GM19023 (cell line): ENCODE measurements around the gene ZNF629.
"Not testable (repeated sequence)": the region's sequence is repeated elsewhere in the genome, so short reads cannot be mapped to it uniquely, and the experiment has no call there.

Experiments
- ATAC-seq: cut with Tn5 transposase; IDR thresholded peaks from one replicate; pipeline ENCODE4 v1.9.1; 2021; ENCODE audit warnings: mild to moderate bottlenecking, moderate library complexity; ENCODE audit not compliant: unreplicated experiment

ZNF629 gene

GRCh38 chr16:30786936-30787612 lies at the start of gene ZNF629:
Gene ZNF629, minus strand, starts transcription at chr16:30787205. Its CDS starts 2,723 bp downstream, at chr16:30784482.
- ATAC-seq = no peak

GRCh38 chr16:30834130-30834740 lies 47.2 kb upstream of the ZNF629 start:
- no peak for ATAC-seq

GRCh38 chr16:30830072-30830417 lies 43.0 kb upstream of the ZNF629 start:
- ATAC-seq = no peak

GRCh38 chr16:30829130-30830071 lies 42.4 kb upstream of the ZNF629 start:
- no peak for ATAC-seq

- ATAC-seq = no peak
Observed at GRCh38 chr16:30821891-30822290, 34.9 kb upstream of the ZNF629 start.

- not testable (repeated sequence) for ATAC-seq
Observed at GRCh38 chr16:30821441-30821840, 34.4 kb upstream of the ZNF629 start.

GRCh38 chr16:30820952-30821421 lies 34.0 kb upstream of the ZNF629 start:
- no peak for ATAC-seq

GRCh38 chr16:30816769-30817168 lies 29.8 kb upstream of the ZNF629 start:
- ATAC-seq = no peak

- no peak for ATAC-seq
Observed at GRCh38 chr16:30813821-30814189, 26.8 kb upstream of the ZNF629 start.

- ATAC-seq = not testable (repeated sequence)
Observed at GRCh38 chr16:30809675-30810074, 22.7 kb upstream of the ZNF629 start.

GRCh38 chr16:30808890-30809426 lies 22.0 kb upstream of the ZNF629 start:
- not testable (repeated sequence) for ATAC-seq

- ATAC-seq = no peak
Observed at GRCh38 chr16:30808146-30808545, 21.1 kb upstream of the ZNF629 start.

GRCh38 chr16:30805370-30806169 lies 18.6 kb upstream of the ZNF629 start:
- no peak for ATAC-seq

GRCh38 chr16:30805056-30805369 lies 18.0 kb upstream of the ZNF629 start:
- no peak for ATAC-seq

- ATAC-seq = no peak
Observed at GRCh38 chr16:30802936-30803335, 15.9 kb upstream of the ZNF629 start.

GRCh38 chr16:30797670-30798309 lies 10.8 kb upstream of the ZNF629 start:
- no peak for ATAC-seq

GRCh38 chr16:30794634-30795033 lies 7.6 kb upstream of the ZNF629 start:
- no peak for ATAC-seq

GRCh38 chr16:30793508-30794069 lies 6.6 kb upstream of the ZNF629 start:
- no peak for ATAC-seq

- no peak for ATAC-seq
Observed at GRCh38 chr16:30787613-30788378, 791 bp upstream of the ZNF629 start.
